ENCODE data around the gene TFEB.

GRCh38 chr6:41714556-41715273, 20.7 kb downstream of the TFEB start:
- no peak for TF ChIP-seq CTCF (IDR thresholded peaks at IDR 0.05)
- no peak for TF ChIP-seq EP300 (IDR thresholded peaks at IDR 0.05)
- TF ChIP-seq POLR2A (IDR thresholded peaks at IDR 0.05), result no peak

Measured in ovary (tissue), 3 donors.